ENCODE measurements around the gene MSI2.

The MSI2 gene

DNA sequence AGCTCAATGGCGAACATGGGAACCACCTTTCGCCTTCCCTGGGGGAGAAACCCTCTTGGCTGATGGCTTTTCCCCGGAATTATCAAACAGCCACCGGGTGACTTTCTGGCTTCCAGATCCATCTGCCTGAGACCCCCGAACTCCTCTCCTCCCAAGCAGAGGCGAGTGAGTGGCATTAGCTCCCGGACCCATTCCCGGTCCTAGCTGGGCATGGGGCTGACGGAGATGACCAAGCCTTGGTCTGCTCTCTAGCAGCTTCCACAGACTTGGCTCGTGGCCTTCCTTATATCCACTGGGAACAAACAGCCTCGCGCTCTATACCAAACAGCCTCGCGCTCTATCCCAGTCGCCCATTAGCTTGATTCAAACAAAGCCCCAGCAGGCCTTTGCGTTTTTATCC is 426.4 kb downstream of the MSI2 start:
- in situ Hi-C loops (cut with HindIII; ENCODE audit: low pct_unique_long_range_greater_than_20kb, low sequenced_read_pairs): no loop called here
- no peak for TF ChIP-seq JUND (IDR thresholded peaks at IDR 0.05; ENCODE audit: low read depth)
- DNase-seq (ENCODE audit: low read depth in 1 of 2, low spot score in 1 of 2): no peak

DNA sequence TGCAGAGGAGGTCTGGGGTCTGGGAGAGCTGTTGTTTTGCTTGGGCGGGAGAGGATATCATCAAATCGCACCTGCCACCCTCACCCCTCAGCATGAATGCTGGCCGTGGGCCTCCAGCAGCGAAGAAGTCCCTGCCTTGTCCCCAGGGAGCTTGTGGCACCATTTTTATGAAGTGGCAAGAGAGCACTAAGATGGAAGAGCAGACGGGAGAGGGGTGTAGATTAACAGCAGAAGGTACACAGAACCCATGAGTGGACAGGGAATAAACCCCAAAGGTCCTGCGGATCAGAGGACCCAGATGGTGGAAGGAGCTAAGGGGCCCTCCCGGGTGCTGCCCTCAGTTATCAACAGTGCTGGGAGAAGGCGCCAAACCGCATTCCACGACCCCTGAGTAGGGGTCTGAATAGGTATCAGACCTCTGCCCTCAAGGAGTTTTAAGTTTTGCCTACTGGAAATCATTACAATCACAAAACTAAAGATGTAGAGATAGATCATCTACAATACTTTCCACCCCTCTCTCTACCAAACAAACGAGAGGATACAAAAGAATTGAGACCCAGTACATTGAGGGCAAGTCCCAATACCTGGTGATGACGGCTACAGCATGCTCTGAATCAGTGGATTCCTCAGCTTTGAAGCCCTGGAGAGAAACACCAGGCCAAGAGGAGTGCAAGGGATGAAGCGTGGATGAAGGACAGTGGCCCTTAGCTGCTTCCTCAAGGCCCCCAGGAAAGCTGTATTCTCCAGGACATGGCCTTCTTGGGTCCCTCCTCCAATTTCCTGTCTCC is 428.6 kb downstream of the MSI2 start:
- DNase-seq (ENCODE audit: low read depth in 1 of 2, low spot score in 1 of 2): no peak
- in situ Hi-C loops (cut with HindIII; ENCODE audit: low pct_unique_long_range_greater_than_20kb, low sequenced_read_pairs): no loop called here
- no peak for TF ChIP-seq JUND (IDR thresholded peaks at IDR 0.05; ENCODE audit: low read depth)

DNA sequence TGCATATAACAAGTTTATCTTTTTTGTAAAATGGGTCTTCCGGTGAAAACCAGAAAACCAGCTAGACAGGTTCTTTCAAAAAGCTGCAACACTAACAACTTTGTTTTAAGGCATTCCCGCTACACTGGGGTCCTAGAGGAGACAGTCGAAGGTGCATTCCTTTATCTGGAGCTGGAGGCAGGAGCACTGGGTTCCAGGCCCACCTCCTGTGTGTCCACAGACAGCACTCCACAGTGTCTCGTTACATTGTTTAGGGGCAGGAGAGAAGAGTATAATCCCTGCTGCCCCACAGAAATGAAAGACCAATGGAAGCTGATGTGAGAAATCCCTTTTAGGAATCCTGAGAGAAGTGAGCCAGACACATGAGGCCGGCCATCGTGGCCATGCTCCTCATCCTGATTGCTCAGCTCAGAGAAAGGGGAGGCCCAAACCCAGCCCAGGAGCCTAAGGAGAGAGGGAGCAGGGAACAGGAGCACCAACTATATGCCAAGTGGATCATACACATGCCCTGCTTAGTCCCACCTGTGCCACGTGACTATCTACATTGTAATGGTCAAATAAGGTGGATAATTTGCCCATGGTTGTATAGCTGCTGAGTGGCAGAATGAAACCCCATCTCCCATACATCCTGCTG is 429.3 kb downstream of the MSI2 start:
- no peak for TF ChIP-seq JUND (IDR thresholded peaks at IDR 0.05; ENCODE audit: low read depth)
- DNase-seq (ENCODE audit: low read depth in 1 of 2, low spot score in 1 of 2): no peak
- in situ Hi-C loops (cut with HindIII; ENCODE audit: low pct_unique_long_range_greater_than_20kb, low sequenced_read_pairs): no loop called here

DNA sequence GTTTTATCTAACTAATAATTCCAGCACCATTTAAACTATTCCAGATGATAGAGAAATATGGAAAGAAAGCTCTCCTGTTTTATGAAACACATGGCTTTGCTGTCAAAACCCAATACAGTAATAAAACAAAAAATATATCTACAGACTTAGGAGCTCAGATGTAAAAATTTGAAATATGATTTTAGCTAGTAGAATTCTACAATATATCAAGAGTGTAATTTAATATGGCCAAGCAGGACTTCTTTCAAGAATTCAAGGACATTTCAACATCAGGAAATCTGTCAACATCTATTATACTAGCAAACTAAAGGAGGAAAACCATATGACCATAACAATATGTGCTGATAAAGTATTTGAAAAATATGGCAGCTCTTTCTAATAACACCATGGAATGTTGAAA is 431.3 kb downstream of the MSI2 start:
- TF ChIP-seq JUND (IDR thresholded peaks at IDR 0.05; ENCODE audit: low read depth): no peak
- in situ Hi-C loops (cut with HindIII; ENCODE audit: low pct_unique_long_range_greater_than_20kb, low sequenced_read_pairs): no loop called here
- DNase-seq (ENCODE audit: low read depth in 1 of 2, low spot score in 1 of 2): no peak

DNA sequence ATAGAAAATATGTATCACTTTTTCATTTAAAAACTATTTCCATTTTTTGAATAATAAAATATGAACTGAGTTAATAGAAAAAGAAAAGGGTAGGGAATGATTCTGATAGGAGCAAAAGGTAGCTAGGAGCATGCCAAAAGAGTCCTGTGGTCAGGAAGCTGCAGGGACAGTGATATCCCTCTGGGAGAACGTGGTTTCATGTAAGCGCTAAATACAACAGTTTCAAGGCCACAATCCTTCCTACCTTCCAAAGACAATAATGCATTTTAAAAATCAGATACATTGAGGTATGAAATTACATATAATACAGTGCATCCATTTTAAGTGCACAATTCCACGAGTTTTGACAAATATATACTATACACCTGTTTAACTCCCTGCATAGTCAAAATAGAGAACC is 432.9 kb downstream of the MSI2 start:
- no peak for DNase-seq (ENCODE audit: low read depth in 1 of 2, low spot score in 1 of 2)
- no peak for TF ChIP-seq JUND (IDR thresholded peaks at IDR 0.05; ENCODE audit: low read depth)
- in situ Hi-C loops (cut with HindIII; ENCODE audit: low pct_unique_long_range_greater_than_20kb, low sequenced_read_pairs): no loop called here

DNA sequence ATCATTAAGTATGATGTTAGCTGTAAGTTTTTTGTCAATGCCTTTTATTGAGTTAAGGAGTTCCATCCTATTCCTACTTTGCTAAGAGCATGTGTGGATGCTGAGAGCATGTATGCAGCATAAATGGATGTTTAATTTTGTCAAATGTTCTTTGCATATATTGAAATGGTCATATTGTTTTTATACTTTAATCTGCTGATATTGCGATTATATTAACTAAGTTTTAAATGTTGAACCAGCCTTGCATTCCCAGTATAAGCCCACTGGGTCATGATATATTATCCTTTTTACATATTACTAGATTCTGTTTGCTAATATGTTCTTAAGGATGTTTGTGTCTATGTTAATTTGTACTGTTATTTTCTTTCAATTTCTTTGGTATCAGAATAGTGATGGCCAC is 435.6 kb downstream of the MSI2 start:
- in situ Hi-C loops (cut with HindIII; ENCODE audit: low pct_unique_long_range_greater_than_20kb, low sequenced_read_pairs): no loop called here
- DNase-seq (ENCODE audit: low read depth in 1 of 2, low spot score in 1 of 2): no peak
- TF ChIP-seq JUND (IDR thresholded peaks at IDR 0.05; ENCODE audit: low read depth): no peak

DNA sequence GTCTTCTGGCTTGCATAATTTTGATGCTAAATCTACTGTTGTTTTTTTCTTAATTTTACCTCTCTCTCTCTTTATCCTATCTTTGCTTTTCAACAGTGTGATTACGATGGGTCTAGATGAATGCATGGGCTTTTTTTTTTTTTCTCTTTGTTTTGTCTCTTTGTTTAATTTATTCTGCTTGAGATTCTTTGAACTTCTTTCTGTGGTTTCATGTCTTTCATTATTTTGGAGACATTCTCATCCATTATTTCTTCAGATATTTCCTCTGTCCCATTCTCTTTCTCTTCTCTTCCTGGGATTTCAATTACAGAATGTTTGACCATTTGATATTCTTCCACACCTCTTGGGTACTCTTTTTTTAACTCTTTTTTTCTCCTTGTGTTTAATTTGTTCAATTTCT is 436.4 kb downstream of the MSI2 start:
- DNase-seq (ENCODE audit: low read depth in 1 of 2, low spot score in 1 of 2): no peak
- in situ Hi-C loops (cut with HindIII; ENCODE audit: low pct_unique_long_range_greater_than_20kb, low sequenced_read_pairs): no loop called here
- no peak for TF ChIP-seq JUND (IDR thresholded peaks at IDR 0.05; ENCODE audit: low read depth)

DNA sequence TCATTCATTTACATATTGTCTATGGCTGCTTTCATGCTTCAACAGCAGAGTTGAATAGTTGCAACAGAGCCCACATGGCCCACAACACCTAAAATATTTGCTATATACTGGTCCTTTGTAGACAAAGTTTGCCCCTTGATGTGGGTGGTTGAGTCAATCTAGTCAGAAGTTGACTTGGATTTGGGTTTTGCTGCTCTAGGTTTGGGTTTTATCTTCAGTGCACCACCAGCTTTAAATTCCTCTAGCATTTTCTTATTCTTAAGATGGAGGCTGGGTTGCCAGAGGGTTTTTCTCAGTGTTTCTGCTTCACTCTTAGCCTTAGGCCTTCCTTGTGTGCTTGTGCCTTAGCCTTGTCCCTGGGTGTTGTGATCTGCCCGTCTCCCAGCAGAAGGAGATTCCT is 437.7 kb downstream of the MSI2 start:
- in situ Hi-C loops (cut with HindIII; ENCODE audit: low pct_unique_long_range_greater_than_20kb, low sequenced_read_pairs): no loop called here

DNA sequence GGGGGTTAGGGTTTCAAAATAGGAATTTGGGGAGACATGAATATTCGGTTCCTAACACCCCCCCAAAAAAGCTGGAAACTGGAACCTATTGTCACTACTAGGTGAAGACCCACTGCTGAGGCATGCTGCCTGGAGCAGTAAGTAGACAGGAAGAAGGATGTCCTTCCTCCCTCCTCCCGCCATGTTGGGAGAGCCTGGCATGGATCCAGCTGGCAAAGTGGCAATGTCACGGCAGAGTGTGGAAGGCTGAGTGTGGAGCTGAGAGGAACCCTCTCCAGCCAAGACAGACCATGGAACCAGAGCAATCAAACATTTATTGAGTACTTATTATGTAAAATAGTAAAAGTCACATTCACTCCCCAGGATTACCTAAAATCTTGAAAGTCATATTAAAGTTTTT is 439.7 kb downstream of the MSI2 start:
- DNase-seq (ENCODE audit: low read depth in 1 of 2, low spot score in 1 of 2): no peak
- in situ Hi-C loops (cut with HindIII; ENCODE audit: low pct_unique_long_range_greater_than_20kb, low sequenced_read_pairs): no loop called here
- no peak for TF ChIP-seq JUND (IDR thresholded peaks at IDR 0.05; ENCODE audit: low read depth)

More for the DNA sequence above, 437.7 kb downstream of the MSI2 start:
- no peak for TF ChIP-seq JUND (IDR thresholded peaks at IDR 0.05; ENCODE audit: low read depth)
- DNase-seq (ENCODE audit: low read depth in 1 of 2, low spot score in 1 of 2): no peak

DNA sequence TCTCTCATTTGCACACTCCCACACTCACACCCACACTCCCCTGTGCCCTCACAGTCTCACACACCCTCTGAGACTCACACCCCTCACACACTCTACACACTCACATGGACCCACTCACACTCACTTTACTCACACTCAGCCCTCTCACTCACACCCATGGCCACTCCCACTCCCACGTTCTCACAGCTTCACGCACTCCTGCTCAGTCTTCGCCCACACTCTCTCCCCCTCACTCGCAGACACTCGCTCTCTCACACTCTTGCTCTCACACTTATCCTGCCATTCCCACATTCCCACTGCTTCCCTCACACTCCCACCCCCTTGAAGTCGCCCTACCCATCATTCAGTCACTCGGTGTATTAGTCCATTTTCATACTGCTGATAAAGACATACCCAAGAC is 440.9 kb downstream of the MSI2 start:
- DNase-seq (ENCODE audit: low read depth in 1 of 2, low spot score in 1 of 2): no peak
- no peak for TF ChIP-seq JUND (IDR thresholded peaks at IDR 0.05; ENCODE audit: low read depth)
- in situ Hi-C loops (cut with HindIII; ENCODE audit: low pct_unique_long_range_greater_than_20kb, low sequenced_read_pairs): no loop called here

DNA sequence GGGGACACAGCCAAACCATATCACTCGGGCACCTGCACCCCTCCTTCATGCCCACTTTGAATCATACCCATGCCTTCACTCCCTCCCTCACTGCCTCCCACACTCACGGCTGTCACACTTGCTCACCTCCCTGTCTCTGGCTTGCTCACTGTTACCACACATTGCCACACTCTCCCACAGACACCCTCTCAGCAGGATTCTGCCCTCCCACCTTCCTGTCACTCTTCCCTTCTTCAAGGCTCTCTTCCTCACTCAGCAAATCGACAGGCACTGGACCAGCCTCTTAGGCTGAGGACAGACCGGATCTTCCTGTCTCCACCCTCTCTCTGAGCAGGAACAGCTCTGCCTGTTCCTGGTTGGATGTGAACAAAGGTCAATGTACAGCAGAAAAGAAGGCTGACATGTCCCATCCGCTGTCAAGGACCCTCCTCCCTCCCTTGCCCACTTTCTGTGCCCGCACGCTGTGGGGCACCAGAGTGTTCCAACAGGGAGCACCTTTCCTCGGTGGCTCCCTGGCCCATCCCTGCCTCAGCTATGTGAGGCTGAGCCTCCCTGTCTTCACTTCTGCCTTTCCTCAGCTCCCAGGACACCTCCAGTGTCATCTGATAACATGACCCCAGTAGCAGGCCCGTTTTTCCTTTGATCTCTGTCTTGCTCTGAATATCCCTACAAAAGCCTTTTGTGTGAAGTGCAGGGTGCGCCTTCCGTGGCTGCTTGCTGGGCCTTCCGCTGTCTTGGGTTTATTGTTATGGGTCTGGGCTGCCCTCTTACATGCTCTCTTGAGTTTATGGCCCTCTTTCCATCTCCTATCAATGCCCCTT is 441.8 kb downstream of the MSI2 start:
- no peak for TF ChIP-seq JUND (IDR thresholded peaks at IDR 0.05; ENCODE audit: low read depth)
- in situ Hi-C loops (cut with HindIII; ENCODE audit: low pct_unique_long_range_greater_than_20kb, low sequenced_read_pairs): no loop called here
- peak in 1 of 2 experiments; percentile 15 for DNase-seq (ENCODE audit: low read depth in 1 of 2, low spot score in 1 of 2)

DNA sequence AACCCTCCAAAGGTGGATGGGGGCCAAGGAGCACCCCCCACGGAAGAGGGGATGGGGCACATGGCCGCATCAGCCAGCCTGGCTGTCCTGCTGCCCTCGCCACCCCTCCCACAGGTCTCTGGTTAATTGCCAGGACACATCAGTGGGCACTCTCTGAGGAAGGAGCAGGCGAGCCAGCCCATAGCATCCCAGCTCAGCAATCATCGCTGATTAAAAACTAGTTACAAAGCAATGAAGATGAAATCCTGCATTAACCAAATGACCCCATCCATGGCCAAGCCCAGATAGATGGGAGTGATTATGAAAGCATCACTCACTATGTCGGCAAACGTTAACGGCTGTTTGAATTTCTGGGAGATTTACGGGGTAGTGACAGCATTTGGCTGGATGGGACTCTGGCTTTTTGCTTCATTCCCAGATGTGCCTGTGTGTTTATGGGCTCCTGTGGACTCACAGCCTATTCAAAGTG is 443.5 kb downstream of the MSI2 start:
- DNase-seq (ENCODE audit: low read depth in 1 of 2, low spot score in 1 of 2): no peak
- TF ChIP-seq JUND (IDR thresholded peaks at IDR 0.05; ENCODE audit: low read depth): no peak
- in situ Hi-C loops (cut with HindIII; ENCODE audit: low pct_unique_long_range_greater_than_20kb, low sequenced_read_pairs): no loop called here

DNA sequence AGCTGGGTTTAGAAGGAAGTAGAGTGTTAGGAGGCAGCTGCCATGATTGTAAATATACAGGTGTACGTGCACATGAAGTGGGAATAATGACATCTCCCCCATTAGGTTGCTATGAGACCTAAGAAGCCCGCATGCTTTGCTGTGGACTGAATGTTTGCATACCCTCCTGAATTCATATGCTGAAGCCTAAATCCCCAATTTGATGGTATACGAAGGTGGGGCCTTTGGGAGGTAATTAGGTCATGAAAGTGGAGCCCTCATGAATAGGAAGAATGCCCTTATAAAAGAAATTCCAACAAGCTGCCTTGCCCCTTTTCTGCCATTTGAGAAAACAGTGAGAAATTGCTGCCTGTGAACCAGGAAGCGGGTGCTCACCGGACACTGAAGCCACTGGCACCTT is 444.8 kb downstream of the MSI2 start:
- in situ Hi-C loops (cut with HindIII; ENCODE audit: low pct_unique_long_range_greater_than_20kb, low sequenced_read_pairs): no loop called here
- no peak for TF ChIP-seq JUND (IDR thresholded peaks at IDR 0.05; ENCODE audit: low read depth)
- no peak for DNase-seq (ENCODE audit: low read depth in 1 of 2, low spot score in 1 of 2)
